GM18873 (cell line): ENCODE results near the gene PPP1R7.

Experiments
- ATAC-seq: cut with Tn5 transposase; IDR thresholded peaks from one replicate; pipeline ENCODE4 v1.9.1; 2021; ENCODE audit warnings: mild to moderate bottlenecking, moderate library complexity, moderate number of reproducible peaks; ENCODE audit not compliant: unreplicated experiment, low FRiP score

The PPP1R7 gene

GRCh38 chr2:241118737-241119505 is 31.3 kb upstream of the PPP1R7 start:
- no peak for ATAC-seq

- no peak for ATAC-seq
Observed at GRCh38 chr2:241120440-241120839, 29.8 kb upstream of the PPP1R7 start.

- no peak for ATAC-seq
Observed at GRCh38 chr2:241121008-241121407, 29.3 kb upstream of the PPP1R7 start.

GRCh38 chr2:241122376-241123002 is 27.8 kb upstream of the PPP1R7 start:
- no peak for ATAC-seq

- no peak for ATAC-seq
Observed at GRCh38 chr2:241123816-241124536, 26.3 kb upstream of the PPP1R7 start.

- ATAC-seq, result no peak
Observed at GRCh38 chr2:241125626-241126025, 24.6 kb upstream of the PPP1R7 start.

GRCh38 chr2:241126201-241126611 is 24.1 kb upstream of the PPP1R7 start:
- ATAC-seq, result no peak

- no peak for ATAC-seq
Observed at GRCh38 chr2:241126771-241127202, 23.5 kb upstream of the PPP1R7 start.

GRCh38 chr2:241128266-241128665 is 22.0 kb upstream of the PPP1R7 start:
- no peak for ATAC-seq

- no peak for ATAC-seq
Observed at GRCh38 chr2:241129086-241129871, 21.0 kb upstream of the PPP1R7 start.

- ATAC-seq, result no peak
Observed at GRCh38 chr2:241130316-241130715, 20.0 kb upstream of the PPP1R7 start.

GRCh38 chr2:241131531-241131930 is 18.7 kb upstream of the PPP1R7 start:
- no peak for ATAC-seq

- no peak for ATAC-seq
Observed at GRCh38 chr2:241132538-241133435, 17.5 kb upstream of the PPP1R7 start.

- no peak for ATAC-seq
Observed at GRCh38 chr2:241133436-241133820, 16.8 kb upstream of the PPP1R7 start.

- ATAC-seq, result no peak
Observed at GRCh38 chr2:241134711-241135110, 15.6 kb upstream of the PPP1R7 start.

- ATAC-seq, result no peak
Observed at GRCh38 chr2:241135737-241136136, 14.5 kb upstream of the PPP1R7 start.

GRCh38 chr2:241136191-241136590 is 14.1 kb upstream of the PPP1R7 start:
- ATAC-seq, result no peak

- ATAC-seq, result no peak
Observed at GRCh38 chr2:241136661-241137260, 13.5 kb upstream of the PPP1R7 start.
